Mucosa of rectum (tissue), 2 donors: ENCODE measurements around the gene CDKN2B.

Experiments
- H3K27ac ChIP-seq, 2 donors: one replicate each; pipeline ENCODE4 v1.7.0; 2013; ENCODE audit warnings: inconsistent platforms in 2 of 2, low read depth in 2 of 2, low read length in 2 of 2
- H3K27me3 ChIP-seq, 2 donors: one replicate each; pipeline ENCODE4 v1.7.0; 2013; ENCODE audit warnings: low read length in 2 of 2; ENCODE audit not compliant: control insufficient read depth in 2 of 2, insufficient read depth in 2 of 2
- H3K36me3 ChIP-seq, 2 donors: one replicate each; pipeline ENCODE4 v1.7.0; 2013; ENCODE audit warnings: low read length in 2 of 2; ENCODE audit not compliant: control insufficient read depth in 2 of 2, insufficient read depth in 2 of 2
- H3K4me1 ChIP-seq, 2 donors: one replicate each; pipeline ENCODE4 v1.7.0; 2013; ENCODE audit warnings: low read length in 2 of 2, mild to moderate bottlenecking in 1 of 2; ENCODE audit not compliant: control insufficient read depth in 2 of 2, insufficient read depth in 2 of 2
- H3K4me3 ChIP-seq, 2 donors: one replicate each; pipeline ENCODE4 v1.7.0; 2013; ENCODE audit warnings: low read length in 2 of 2
- H3K9ac ChIP-seq, 2 donors: one replicate each; pipeline ENCODE4 v1.7.0; 2013; ENCODE audit warnings: low read length in 2 of 2, low read depth in 1 of 2, mild to moderate bottlenecking in 1 of 2
- H3K9me3 ChIP-seq, 2 donors: one replicate each; pipeline ENCODE4 v1.7.0; 2013; ENCODE audit warnings: low read length in 2 of 2; ENCODE audit not compliant: control insufficient read depth in 2 of 2
- donor health status: healthy.
- donor health status: Normal muscosa, but diverticular disease.

CDKN2B gene

DNA sequence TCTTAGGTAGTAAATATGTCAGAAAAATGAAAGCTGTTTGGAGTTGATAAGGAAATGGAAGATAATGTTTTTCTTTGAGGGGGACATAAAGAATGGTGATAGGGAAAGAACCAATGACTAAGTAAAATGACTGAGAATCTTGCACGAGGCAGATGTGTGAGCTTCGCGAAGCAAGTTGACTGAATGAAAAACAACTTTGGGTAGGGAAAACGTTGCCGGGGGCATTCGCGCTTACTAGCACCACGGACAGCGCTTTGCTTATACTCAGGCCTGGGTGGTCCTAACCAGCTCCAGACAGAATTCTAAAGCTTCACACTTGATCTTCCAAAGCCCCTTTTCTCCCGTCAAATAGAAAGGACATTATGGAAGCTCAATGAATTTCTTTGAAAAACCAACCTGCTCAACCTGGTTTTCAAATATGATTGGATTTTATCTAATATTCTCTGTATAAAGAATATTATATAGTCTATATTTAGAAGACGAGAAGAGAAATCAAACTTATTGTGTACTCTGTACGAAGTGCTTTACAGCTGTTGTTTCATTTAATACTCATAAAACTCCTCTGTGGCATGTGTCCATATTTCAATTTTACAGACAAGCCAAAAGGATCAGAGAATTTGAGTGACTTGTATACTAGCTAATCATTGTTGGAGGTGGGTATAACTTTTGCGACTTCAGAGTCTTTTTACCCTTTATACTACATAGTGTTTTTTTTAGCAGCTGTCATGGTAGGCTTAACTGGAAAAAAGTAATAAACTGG is 1.9 kb upstream of the CDKN2B start:
- Histone ChIP-seq H3K9me3 (no peaks in the 10 kb centered on the region), H3K9ac (no peak overlapping the region), H3K27me3 (peaks cover 2 to 9% of the 10 kb centered on the region in 2 donors)

DNA sequence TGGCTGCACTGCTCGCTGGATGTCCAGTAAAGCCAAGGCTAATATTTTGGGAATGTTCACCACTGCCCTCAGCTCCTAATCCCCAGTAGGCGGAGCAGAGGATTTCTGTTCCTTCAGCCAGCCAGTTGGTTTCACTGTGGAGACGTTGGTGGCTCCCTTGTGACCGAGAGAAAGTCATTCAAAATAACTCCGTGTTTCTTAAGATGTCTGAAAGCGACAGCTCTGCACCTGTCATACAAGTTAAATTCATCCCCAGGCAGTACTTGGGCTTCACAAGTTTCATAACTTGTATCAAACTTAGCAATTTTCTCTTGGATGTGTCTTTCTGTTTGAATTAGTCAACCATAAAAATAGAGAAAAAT is 382 bp upstream of the CDKN2B start:
- Histone ChIP-seq H3K27me3 (peaks cover 11 to 20% of the 10 kb centered on the region in 2 donors), H3K9ac (peak overlapping the region; percentile 49 to 98), H3K27ac (peak overlapping the region; percentile 96 to 98), H3K4me1 (peaks cover 10 to 19% of the 10 kb centered on the region in 2 donors), H3K9me3 (no peaks in the 10 kb centered on the region), H3K4me3 (peak overlapping the region; percentile 88 to 92), H3K36me3 (peaks cover 9 to 12% of the 10 kb centered on the region in 2 donors)

More for the DNA sequence above, 1.9 kb upstream of the CDKN2B start:
- no peaks in the 10 kb centered on the region for H3K36me3 ChIP-seq
- H3K27ac ChIP-seq, result no peak overlapping the region
- H3K4me1 ChIP-seq, result peaks cover 10 to 19% of the 10 kb centered on the region in 2 donors
- H3K4me3 ChIP-seq, result no peak overlapping the region

DNA sequence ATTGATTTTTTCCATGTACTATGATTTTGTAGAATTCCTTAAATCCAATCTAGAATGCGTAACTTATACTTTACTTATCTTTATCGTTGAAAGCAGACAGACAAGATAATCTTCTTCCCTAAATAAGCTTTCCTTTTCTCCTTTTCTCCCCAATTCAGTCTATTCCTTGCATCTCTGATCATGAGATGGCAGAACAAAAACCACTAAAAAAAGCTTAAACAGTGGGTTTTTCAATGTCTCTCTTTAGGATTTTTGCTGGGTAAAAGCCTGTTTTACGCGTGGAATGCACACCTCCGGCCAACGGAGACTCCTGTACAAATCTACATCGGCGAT is 755 bp downstream of the CDKN2B start:
- peak overlapping the region; percentile 96 to 98 for H3K27ac ChIP-seq
- H3K9ac ChIP-seq, result peak overlapping the region; percentile 18 to 98
- peak overlapping the region; percentile 88 to 92 for H3K4me3 ChIP-seq
- H3K9me3 ChIP-seq, result no peaks in the 10 kb centered on the region
- H3K36me3 ChIP-seq, result peaks cover 9 to 14% of the 10 kb centered on the region in 2 donors
- H3K4me1 ChIP-seq, result peaks cover 10 to 19% of the 10 kb centered on the region in 2 donors
- H3K27me3 ChIP-seq, result peaks cover 20 to 21% of the 10 kb centered on the region in 2 donors

DNA sequence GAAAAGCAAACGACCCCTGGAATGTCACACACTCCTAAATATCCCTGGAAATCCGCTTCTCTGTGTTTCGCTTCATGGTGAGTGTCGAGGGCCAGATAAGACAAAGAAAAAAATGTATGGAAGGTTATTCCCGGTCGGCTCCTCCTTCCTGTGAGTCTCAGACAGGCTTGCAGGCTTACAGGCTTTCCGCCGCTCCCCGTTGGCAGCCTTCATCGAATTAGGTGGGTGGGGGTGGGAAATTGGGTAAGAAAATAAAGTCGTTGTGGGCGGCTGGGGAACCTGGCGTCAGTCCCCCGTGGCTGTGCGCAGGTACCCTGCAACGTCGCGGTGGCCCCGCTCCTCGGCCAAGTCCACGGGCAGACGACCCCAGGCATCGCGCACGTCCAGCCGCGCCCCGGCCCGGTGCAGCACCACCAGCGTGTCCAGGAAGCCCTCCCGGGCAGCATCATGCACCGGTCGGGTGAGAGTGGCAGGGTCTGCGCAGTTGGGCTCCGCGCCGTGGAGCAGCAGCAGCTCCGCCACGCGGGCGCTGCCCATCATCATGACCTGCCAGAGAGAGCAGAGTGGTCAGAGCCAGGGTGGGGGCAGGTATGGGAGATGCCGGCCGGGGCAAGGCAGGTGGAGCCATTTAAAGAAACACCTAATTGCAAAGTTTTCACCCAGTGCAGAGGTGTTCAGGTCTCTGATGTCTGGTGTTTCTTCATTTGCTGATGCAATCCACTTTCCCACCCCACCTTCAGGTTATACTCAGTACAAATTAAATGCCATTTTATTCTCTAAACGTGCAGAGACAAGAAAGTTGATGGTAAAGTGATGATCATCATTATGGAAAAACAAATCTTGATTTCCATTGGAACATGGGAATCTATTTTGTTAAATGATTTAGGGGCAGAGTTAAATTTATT is 3.2 kb downstream of the CDKN2B start:
- Histone ChIP-seq H3K4me3 (peak overlapping the region; percentile 40 to 45), H3K36me3 (peaks cover 9 to 14% of the 10 kb centered on the region in 2 donors), H3K4me1 (peaks cover 10 to 18% of the 10 kb centered on the region in 2 donors), H3K27ac (no peak overlapping the region), H3K9ac (no peak overlapping the region), H3K9me3 (no peaks in the 10 kb centered on the region), H3K27me3 (peaks cover 20 to 21% of the 10 kb centered on the region in 2 donors)

DNA sequence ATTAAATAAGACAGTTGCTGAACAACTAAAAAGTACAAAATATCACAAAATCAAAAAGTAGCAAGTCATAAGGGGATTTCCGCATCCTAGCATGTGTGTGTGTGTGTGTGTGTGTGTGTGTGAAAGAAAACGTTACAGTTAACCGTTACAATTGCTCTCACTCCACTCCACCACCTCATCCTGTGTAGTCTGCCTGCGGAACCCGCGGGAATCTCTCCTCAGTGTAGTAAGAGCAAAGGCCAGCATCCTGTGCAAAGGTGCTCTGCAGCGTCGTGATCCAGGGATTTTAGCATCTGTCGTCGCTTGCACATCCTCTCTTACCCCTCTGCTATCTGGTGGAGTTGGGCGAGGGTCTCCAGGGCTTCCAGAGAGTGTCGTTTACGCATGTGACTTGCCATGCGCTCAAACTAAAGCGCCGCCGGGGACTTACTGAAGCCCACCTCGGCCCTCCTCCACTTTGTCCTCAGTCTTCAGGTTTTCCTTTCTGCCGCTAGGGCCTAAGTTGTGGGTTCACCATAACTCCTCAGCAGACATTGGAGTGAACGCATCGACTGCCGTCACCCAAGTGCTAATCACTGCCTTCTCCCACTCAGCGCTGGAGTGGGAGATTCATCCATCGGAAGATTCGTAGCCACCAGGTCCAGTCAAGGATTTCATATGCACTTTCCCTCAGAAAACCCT is 3.9 kb downstream of the CDKN2B start:
- Histone ChIP-seq H3K9ac (no peak overlapping the region), H3K27ac (no peak overlapping the region), H3K4me3 (no peak overlapping the region), H3K36me3 (peaks cover 9 to 14% of the 10 kb centered on the region in 2 donors), H3K9me3 (no peaks in the 10 kb centered on the region), H3K4me1 (peaks cover 10 to 16% of the 10 kb centered on the region in 2 donors), H3K27me3 (peaks cover 18 to 21% of the 10 kb centered on the region in 2 donors)

DNA sequence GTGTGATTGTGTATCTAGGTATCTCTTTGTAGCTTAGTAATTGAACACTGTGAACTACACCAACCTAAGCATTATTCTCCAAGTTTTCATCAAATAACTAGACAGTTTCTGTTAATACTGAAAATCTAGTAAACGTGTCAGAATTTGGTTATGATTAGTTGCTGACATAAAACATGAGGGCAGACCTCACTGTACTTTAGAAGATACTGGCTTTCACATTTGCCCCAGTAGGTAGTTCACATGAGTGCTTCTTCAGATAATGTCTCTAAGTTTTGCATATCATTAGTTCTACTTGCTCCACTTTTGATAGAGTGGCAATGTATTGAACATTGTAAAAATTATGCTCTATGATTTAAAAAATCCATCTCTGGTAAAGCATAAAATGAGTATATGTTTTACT is 7.1 kb downstream of the CDKN2B start:
- H3K27ac ChIP-seq, result no peak overlapping the region
- H3K9ac ChIP-seq, result no peak overlapping the region
- no peak overlapping the region for H3K4me3 ChIP-seq
- peaks cover 16 to 21% of the 10 kb centered on the region in 2 donors for H3K27me3 ChIP-seq
- H3K4me1 ChIP-seq, result no peaks in the 10 kb centered on the region
- peaks cover 9 to 14% of the 10 kb centered on the region in 2 donors for H3K36me3 ChIP-seq
- no peaks in the 10 kb centered on the region for H3K9me3 ChIP-seq

DNA sequence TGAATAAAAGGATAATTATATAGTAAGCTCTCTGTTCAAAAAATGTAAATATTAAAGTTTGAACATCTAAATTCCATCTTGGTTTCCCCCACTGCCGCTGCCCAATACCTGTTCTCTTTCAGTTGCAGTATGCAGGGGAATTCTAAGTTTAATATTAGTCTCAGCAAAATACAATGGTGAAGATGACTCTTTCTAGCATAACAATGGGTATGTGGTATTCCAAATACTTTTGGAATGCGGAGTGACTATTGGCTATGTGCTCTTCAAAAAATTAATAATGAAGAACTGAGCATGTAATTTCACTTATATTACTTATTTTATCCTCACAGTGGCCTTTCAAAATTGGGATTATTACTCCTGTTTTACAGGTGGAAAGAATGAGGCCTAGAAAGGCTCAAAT is 11.1 kb downstream of the CDKN2B start:
- H3K27me3 ChIP-seq, result peaks cover 4 to 7% of the 10 kb centered on the region in 2 donors
- no peaks in the 10 kb centered on the region for H3K36me3 ChIP-seq
- no peak overlapping the region for H3K9ac ChIP-seq
- H3K27ac ChIP-seq, result no peak overlapping the region
- H3K9me3 ChIP-seq, result no peaks in the 10 kb centered on the region
- H3K4me3 ChIP-seq, result no peak overlapping the region
- H3K4me1 ChIP-seq, result peaks cover 13 to 15% of the 10 kb centered on the region in 2 donors

DNA sequence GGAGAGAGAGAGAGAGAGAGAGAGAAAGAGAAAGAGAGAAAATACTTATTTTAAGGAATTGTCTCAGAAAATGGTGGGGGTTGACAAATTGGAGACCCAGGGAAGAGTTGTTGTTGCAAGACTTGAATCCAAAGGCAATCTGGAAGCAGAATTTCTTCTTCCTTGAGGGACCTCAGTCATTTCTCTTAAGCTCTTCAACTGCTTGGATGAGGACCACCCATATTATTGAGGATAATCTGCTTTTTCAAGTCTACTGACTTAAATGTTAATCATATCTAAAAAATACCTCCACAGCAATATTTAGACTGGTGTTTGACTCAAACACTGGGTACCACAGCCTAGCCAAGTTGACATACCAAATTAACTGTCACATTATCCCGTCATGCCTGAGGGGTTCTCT is 11.6 kb downstream of the CDKN2B start:
- Histone ChIP-seq H3K27me3 (peaks cover 4 to 7% of the 10 kb centered on the region in 2 donors), H3K36me3 (no peaks in the 10 kb centered on the region), H3K9me3 (no peaks in the 10 kb centered on the region), H3K9ac (no peak overlapping the region), H3K27ac (no peak overlapping the region), H3K4me1 (peaks cover 13 to 15% of the 10 kb centered on the region in 2 donors), H3K4me3 (no peak overlapping the region)

DNA sequence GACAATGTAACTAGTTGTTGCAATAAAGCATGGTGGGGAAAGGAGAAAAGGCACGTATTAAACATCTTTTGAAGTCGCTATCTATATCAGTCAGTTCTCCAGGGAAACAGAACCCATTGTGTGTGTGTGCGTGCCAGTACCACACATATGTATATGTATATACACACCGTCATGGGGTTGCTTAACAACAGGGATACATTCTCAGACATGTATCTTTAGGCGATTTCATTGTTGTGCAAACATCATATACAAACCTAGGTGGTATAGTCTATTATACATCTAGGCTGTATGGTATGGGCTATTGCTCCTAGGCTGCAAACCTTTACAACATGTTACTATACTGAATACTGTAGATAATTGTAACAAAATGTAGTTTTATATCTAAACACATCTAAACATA is 12.2 kb downstream of the CDKN2B start:
- Histone ChIP-seq H3K27me3 (peaks cover 4 to 7% of the 10 kb centered on the region in 2 donors), H3K36me3 (no peaks in the 10 kb centered on the region), H3K9ac (no peak overlapping the region), H3K4me3 (no peak overlapping the region), H3K4me1 (peaks cover 13 to 15% of the 10 kb centered on the region in 2 donors), H3K9me3 (no peaks in the 10 kb centered on the region), H3K27ac (no peak overlapping the region)
